ENCODE results near the gene XRCC6.
"Not testable (repeated sequence)": the region's sequence is repeated elsewhere in the genome, so short reads cannot be mapped to it uniquely, and the experiment has no call there.

The XRCC6 gene

DNA sequence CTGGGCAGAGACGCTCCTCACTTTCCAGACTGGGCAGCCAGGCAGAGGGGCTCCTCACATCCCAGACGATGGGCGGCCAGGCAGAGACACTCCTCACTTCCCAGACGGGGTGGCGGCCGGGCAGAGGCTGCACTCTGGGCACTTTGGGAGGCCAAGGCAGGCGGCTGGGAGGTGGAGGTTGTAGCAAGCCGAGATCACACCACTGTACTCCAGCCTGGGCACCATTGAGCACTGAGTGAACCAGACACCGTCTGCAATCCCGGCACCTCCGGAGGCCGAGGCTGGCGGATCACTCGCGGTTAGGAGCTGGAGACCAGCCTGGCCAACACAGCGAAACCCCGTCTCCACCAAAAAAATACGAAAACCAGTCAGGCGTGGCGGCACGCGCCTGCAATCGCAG, 10.5 kb downstream of the XRCC6 start:
- H3K27me3 ChIP-seq (replicated peaks; ENCODE audit: control insufficient read depth, insufficient read depth, low read length); H3K4me1 ChIP-seq (ENCODE audit: control insufficient read depth, insufficient read depth, low read length); DNase-seq (ENCODE audit: low read depth); H3K9ac ChIP-seq (ENCODE audit: low read length); H3K4me3 ChIP-seq (ENCODE audit: low read length); H3K9me3 ChIP-seq (ENCODE audit: control insufficient read depth, low read length): not testable (repeated sequence)
- H3K36me3 ChIP-seq (ENCODE audit: control insufficient read depth, insufficient read depth, low read length, severe bottlenecking), result peaks cover 76% of the 10 kb centered on the region

GRCh38 chr22:41634610-41635009, 13.5 kb downstream of the XRCC6 start:
- DNase-seq (ENCODE audit: low read depth); H3K4me1 ChIP-seq (ENCODE audit: control insufficient read depth, insufficient read depth, low read length); H3K27me3 ChIP-seq (replicated peaks; ENCODE audit: control insufficient read depth, insufficient read depth, low read length); H3K9ac ChIP-seq (ENCODE audit: low read length); H3K4me3 ChIP-seq (ENCODE audit: low read length); H3K9me3 ChIP-seq (ENCODE audit: control insufficient read depth, low read length): not testable (repeated sequence)
- H3K36me3 ChIP-seq (ENCODE audit: control insufficient read depth, insufficient read depth, low read length, severe bottlenecking), result peaks cover 76% of the 10 kb centered on the region

DNA sequence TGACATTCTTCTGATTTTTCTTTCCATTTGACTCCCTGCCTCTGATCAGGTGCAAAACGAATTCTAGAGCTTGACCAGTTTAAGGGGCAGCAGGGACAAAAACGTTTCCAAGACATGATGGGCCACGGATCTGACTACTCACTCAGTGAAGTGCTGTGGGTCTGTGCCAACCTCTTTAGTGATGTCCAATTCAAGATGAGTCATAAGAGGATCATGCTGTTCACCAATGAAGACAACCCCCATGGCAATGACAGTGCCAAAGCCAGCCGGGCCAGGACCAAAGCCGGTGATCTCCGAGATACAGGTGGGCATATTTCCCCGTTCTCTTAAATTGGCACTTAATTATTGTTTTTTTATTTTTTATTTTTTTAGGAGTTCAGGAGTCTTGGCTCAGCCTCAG, 15.4 kb downstream of the XRCC6 start:
- Histone ChIP-seq H3K27me3 (replicated peaks; ENCODE audit: control insufficient read depth, insufficient read depth, low read length) (no peaks in the 10 kb centered on the region), H3K36me3 (ENCODE audit: control insufficient read depth, insufficient read depth, low read length, severe bottlenecking) (peaks cover 88% of the 10 kb centered on the region), H3K4me3 (ENCODE audit: low read length) (no peak overlapping the region), H3K9me3 (ENCODE audit: control insufficient read depth, low read length) (no peaks in the 10 kb centered on the region), H3K9ac (ENCODE audit: low read length) (no peak overlapping the region), H3K4me1 (ENCODE audit: control insufficient read depth, insufficient read depth, low read length) (peaks cover 10% of the 10 kb centered on the region)
- DNase-seq (ENCODE audit: low read depth), result peak; percentile 39

GRCh38 chr22:41637623-41638022, 16.5 kb downstream of the XRCC6 start:
- H3K9ac ChIP-seq (ENCODE audit: low read length); H3K4me3 ChIP-seq (ENCODE audit: low read length); H3K9me3 ChIP-seq (ENCODE audit: control insufficient read depth, low read length); DNase-seq (ENCODE audit: low read depth); H3K27me3 ChIP-seq (replicated peaks; ENCODE audit: control insufficient read depth, insufficient read depth, low read length); H3K4me1 ChIP-seq (ENCODE audit: control insufficient read depth, insufficient read depth, low read length): not testable (repeated sequence)
- peaks cover 91% of the 10 kb centered on the region for H3K36me3 ChIP-seq (ENCODE audit: control insufficient read depth, insufficient read depth, low read length, severe bottlenecking)

- Histone ChIP-seq H3K9ac (ENCODE audit: low read length) (no peak overlapping the region), H3K36me3 (ENCODE audit: control insufficient read depth, insufficient read depth, low read length, severe bottlenecking) (peaks cover 93% of the 10 kb centered on the region), H3K4me3 (ENCODE audit: low read length) (no peak overlapping the region), H3K9me3 (ENCODE audit: control insufficient read depth, low read length) (no peaks in the 10 kb centered on the region), H3K4me1 (ENCODE audit: control insufficient read depth, insufficient read depth, low read length) (peaks cover 10% of the 10 kb centered on the region), H3K27me3 (replicated peaks; ENCODE audit: control insufficient read depth, insufficient read depth, low read length) (no peaks in the 10 kb centered on the region)
- no peak for DNase-seq (ENCODE audit: low read depth)
Measured at GRCh38 chr22:41638124-41638523, 17.0 kb downstream of the XRCC6 start.

DNA sequence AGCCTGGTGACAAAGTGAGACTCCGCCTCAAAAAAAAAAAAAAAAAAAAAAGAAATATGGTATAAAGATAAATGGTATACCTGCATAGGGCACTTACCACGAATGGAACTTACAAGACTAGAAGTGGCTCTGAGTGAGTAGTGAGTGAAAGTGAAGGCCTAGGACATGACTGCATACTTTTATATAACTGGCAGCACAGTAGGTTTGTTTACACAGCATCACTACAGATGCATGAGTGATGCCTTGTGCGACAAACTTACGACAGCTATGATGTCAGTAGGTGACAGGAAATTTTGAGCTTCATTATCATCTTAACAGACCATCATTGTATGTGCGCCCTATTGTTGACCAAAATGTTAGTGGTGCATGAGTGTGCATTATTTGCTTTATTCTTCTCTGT, 17.7 kb downstream of the XRCC6 start:
- Histone ChIP-seq H3K27me3 (replicated peaks; ENCODE audit: control insufficient read depth, insufficient read depth, low read length) (no peaks in the 10 kb centered on the region), H3K4me1 (ENCODE audit: control insufficient read depth, insufficient read depth, low read length) (peaks cover 10% of the 10 kb centered on the region), H3K9ac (ENCODE audit: low read length) (no peak overlapping the region), H3K36me3 (ENCODE audit: control insufficient read depth, insufficient read depth, low read length, severe bottlenecking) (peaks cover 92% of the 10 kb centered on the region), H3K9me3 (ENCODE audit: control insufficient read depth, low read length) (no peaks in the 10 kb centered on the region), H3K4me3 (ENCODE audit: low read length) (no peak overlapping the region)
- DNase-seq (ENCODE audit: low read depth), result no peak

GRCh38 chr22:41641854-41642253, 20.8 kb downstream of the XRCC6 start:
- Histone ChIP-seq H3K36me3 (ENCODE audit: control insufficient read depth, insufficient read depth, low read length, severe bottlenecking) (peaks cover 90% of the 10 kb centered on the region), H3K9ac (ENCODE audit: low read length) (no peak overlapping the region), H3K9me3 (ENCODE audit: control insufficient read depth, low read length) (no peaks in the 10 kb centered on the region), H3K27me3 (replicated peaks; ENCODE audit: control insufficient read depth, insufficient read depth, low read length) (no peaks in the 10 kb centered on the region), H3K4me3 (ENCODE audit: low read length) (no peak overlapping the region), H3K4me1 (ENCODE audit: control insufficient read depth, insufficient read depth, low read length) (peaks cover under 1% of the 10 kb centered on the region)
- no peak for DNase-seq (ENCODE audit: low read depth)

DNA sequence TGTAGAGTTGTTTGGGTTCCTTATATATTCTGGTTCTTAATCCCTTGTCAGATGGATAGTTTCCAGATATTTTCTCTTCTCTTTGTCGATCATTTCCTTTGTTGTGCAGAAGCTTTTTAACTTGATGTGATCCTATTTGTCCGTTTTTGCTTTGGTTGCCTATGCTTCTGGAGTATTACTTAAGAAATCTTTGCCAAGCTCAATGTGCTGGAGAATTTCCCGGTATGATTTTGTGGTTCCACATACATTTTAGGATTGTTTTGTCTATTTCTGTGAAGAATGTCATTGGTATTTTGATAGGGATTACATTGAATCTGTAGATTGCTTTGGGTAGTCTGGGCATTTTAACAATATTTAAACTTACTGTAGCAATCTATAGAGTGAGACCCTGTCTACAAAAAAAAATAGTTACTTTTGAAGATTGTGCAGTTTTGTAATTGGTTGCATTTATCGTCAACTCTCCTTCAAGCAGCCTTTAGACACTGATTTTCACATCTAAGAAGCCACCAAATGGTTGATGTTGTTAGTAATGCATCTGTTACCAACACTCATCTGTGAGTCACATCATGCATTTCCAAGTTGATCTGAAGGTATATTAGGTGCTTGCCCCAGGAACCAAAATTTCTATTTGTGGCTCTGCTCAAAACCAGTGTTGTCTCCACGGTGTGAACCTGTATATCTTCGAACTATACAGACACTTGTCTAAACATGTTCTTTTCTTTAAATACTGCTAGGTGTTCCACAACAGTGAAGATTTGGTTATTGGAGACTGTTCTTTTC, 21.4 kb downstream of the XRCC6 start:
- H3K9ac ChIP-seq (ENCODE audit: low read length), result no peak overlapping the region
- DNase-seq (ENCODE audit: low read depth), result peak; percentile 17
- H3K27me3 ChIP-seq (replicated peaks; ENCODE audit: control insufficient read depth, insufficient read depth, low read length), result no peaks in the 10 kb centered on the region
- no peak overlapping the region for H3K4me3 ChIP-seq (ENCODE audit: low read length)
- H3K9me3 ChIP-seq (ENCODE audit: control insufficient read depth, low read length), result no peaks in the 10 kb centered on the region
- H3K4me1 ChIP-seq (ENCODE audit: control insufficient read depth, insufficient read depth, low read length), result no peaks in the 10 kb centered on the region
- H3K36me3 ChIP-seq (ENCODE audit: control insufficient read depth, insufficient read depth, low read length, severe bottlenecking), result peaks cover 91% of the 10 kb centered on the region

- Histone ChIP-seq H3K9me3 (ENCODE audit: control insufficient read depth, low read length) (no peaks in the 10 kb centered on the region), H3K4me1 (ENCODE audit: control insufficient read depth, insufficient read depth, low read length) (no peaks in the 10 kb centered on the region), H3K4me3 (ENCODE audit: low read length) (no peak overlapping the region), H3K36me3 (ENCODE audit: control insufficient read depth, insufficient read depth, low read length, severe bottlenecking) (peaks cover 88% of the 10 kb centered on the region), H3K9ac (ENCODE audit: low read length) (no peak overlapping the region), H3K27me3 (replicated peaks; ENCODE audit: control insufficient read depth, insufficient read depth, low read length) (no peaks in the 10 kb centered on the region)
- no peak for DNase-seq (ENCODE audit: low read depth)
Measured at GRCh38 chr22:41647771-41648170, 26.7 kb downstream of the XRCC6 start.

GRCh38 chr22:41648432-41648831, 27.3 kb downstream of the XRCC6 start:
- Histone ChIP-seq H3K36me3 (ENCODE audit: control insufficient read depth, insufficient read depth, low read length, severe bottlenecking) (peaks cover 88% of the 10 kb centered on the region), H3K27me3 (replicated peaks; ENCODE audit: control insufficient read depth, insufficient read depth, low read length) (no peaks in the 10 kb centered on the region), H3K4me1 (ENCODE audit: control insufficient read depth, insufficient read depth, low read length) (no peaks in the 10 kb centered on the region), H3K9ac (ENCODE audit: low read length) (no peak overlapping the region), H3K9me3 (ENCODE audit: control insufficient read depth, low read length) (no peaks in the 10 kb centered on the region), H3K4me3 (ENCODE audit: low read length) (no peak overlapping the region)
- no peak for DNase-seq (ENCODE audit: low read depth)

GRCh38 chr22:41650229-41650628, 29.1 kb downstream of the XRCC6 start:
- Histone ChIP-seq H3K4me3 (ENCODE audit: low read length) (no peak overlapping the region), H3K4me1 (ENCODE audit: control insufficient read depth, insufficient read depth, low read length) (no peaks in the 10 kb centered on the region), H3K27me3 (replicated peaks; ENCODE audit: control insufficient read depth, insufficient read depth, low read length) (no peaks in the 10 kb centered on the region), H3K9ac (ENCODE audit: low read length) (no peak overlapping the region), H3K36me3 (ENCODE audit: control insufficient read depth, insufficient read depth, low read length, severe bottlenecking) (peaks cover 94% of the 10 kb centered on the region), H3K9me3 (ENCODE audit: control insufficient read depth, low read length) (no peaks in the 10 kb centered on the region)
- no peak for DNase-seq (ENCODE audit: low read depth)

- Histone ChIP-seq H3K27me3 (replicated peaks; ENCODE audit: control insufficient read depth, insufficient read depth, low read length) (no peaks in the 10 kb centered on the region), H3K9me3 (ENCODE audit: control insufficient read depth, low read length) (no peaks in the 10 kb centered on the region), H3K4me3 (ENCODE audit: low read length) (no peak overlapping the region), H3K36me3 (ENCODE audit: control insufficient read depth, insufficient read depth, low read length, severe bottlenecking) (peaks cover 94% of the 10 kb centered on the region), H3K9ac (ENCODE audit: low read length) (no peak overlapping the region), H3K4me1 (ENCODE audit: control insufficient read depth, insufficient read depth, low read length) (no peaks in the 10 kb centered on the region)
- no peak for DNase-seq (ENCODE audit: low read depth)
Measured at GRCh38 chr22:41650821-41651220, 29.7 kb downstream of the XRCC6 start.

Data from adipocyte (in vitro differentiated cells).